Measurements from ENCODE around the gene NEO1. TPM values are rescaled to one million over a fixed set of nuclear protein-coding genes. Genes with fewer than 3 reads are reported as not detected.

Gene NEO1
- total RNA-seq, 1 experiment from 2014 or later = 41.8 TPM

- no peak overlapping the region for H3K23ac ChIP-seq (ENCODE audit: insufficient read length, low read depth, low read length)
- H3K79me2 ChIP-seq (ENCODE audit: insufficient read depth, low read length) = no peaks in the 10 kb centered on the region; the same call in 1 of the 2 replicates
- Mint-ChIP-seq H3K27ac (no peak overlapping the region), H3K27me3 (ENCODE audit: low read depth) (no peaks in the 10 kb centered on the region), H3K36me3 (ENCODE audit: insufficient read depth in 1 of 3, low read depth in 3 of 3) (no peaks in the 10 kb centered on the region), H3K4me3 (no peak overlapping the region), H3K9me3 (no peaks in the 10 kb centered on the region), H3K4me1 (peaks cover 5 to 9% of the 10 kb centered on the region in 2 experiments; a peak in 3 of 4 replicates)
- no peak overlapping the region for H3K4ac ChIP-seq (ENCODE audit: low read depth, low read length)
- no peaks in the 10 kb centered on the region for H4K20me1 ChIP-seq (ENCODE audit: control insufficient read depth, insufficient read depth, insufficient read length)
- H3K9me3 ChIP-seq (ENCODE audit: control insufficient read depth, low read depth, low read length) = no peaks in the 10 kb centered on the region
- H3K18ac ChIP-seq (ENCODE audit: insufficient read length, low read depth, low read length) = no peak overlapping the region
- no peak overlapping the region for H3K27ac ChIP-seq (ENCODE audit: insufficient read length, low read depth, low read length)
- H3K4me2 ChIP-seq (ENCODE audit: insufficient read depth, insufficient read length, low read length) = no peak overlapping the region
- H4K5ac ChIP-seq (ENCODE audit: insufficient read length, low read depth, low read length) = no peak overlapping the region
- no peak overlapping the region for H2BK12ac ChIP-seq (ENCODE audit: insufficient read length, low read depth, low read length)
- H4K91ac ChIP-seq (ENCODE audit: insufficient read length, low read depth, low read length) = no peak overlapping the region
- H3K14ac ChIP-seq (ENCODE audit: insufficient read depth, low read length) = no peak overlapping the region
- WGBS (ENCODE audit: extremely low coverage, insufficient read length, low lambda C conversion rate) = no CpG with 5 or more reads among the region's 2 CpGs
- H3T11ph ChIP-seq (ENCODE audit: low read length) = no peak overlapping the region
- no peak overlapping the region for H2BK120ac ChIP-seq (ENCODE audit: low read depth, low read length, poor library complexity, severe bottlenecking)
- H3K9ac ChIP-seq (ENCODE audit: extremely low read depth, insufficient read length, low read length) = no peak overlapping the region
- no peak for DNase-seq
- H2BK15ac ChIP-seq (ENCODE audit: low read depth, low read length) = no peak overlapping the region
- H2AK5ac ChIP-seq (ENCODE audit: insufficient read length, low read length) = no peak overlapping the region
- no peak overlapping the region for H2BK5ac ChIP-seq (ENCODE audit: insufficient read length, low read length)
- TF ChIP-seq CTCF (conservative IDR thresholded peaks at IDR 0.05) = no peak
- no peak overlapping the region for H2AFZ ChIP-seq (ENCODE audit: low read length)
- no peaks in the 10 kb centered on the region for H3K27me3 ChIP-seq (ENCODE audit: insufficient read depth, low read length)
- H4K8ac ChIP-seq (replicated peaks; ENCODE audit: insufficient read length, low read depth, low read length) = no peak overlapping the region
- no peak overlapping the region for H2BK20ac ChIP-seq (ENCODE audit: low read depth, low read length, poor library complexity, severe bottlenecking)
- no peaks in the 10 kb centered on the region for H3K4me1 ChIP-seq (ENCODE audit: insufficient read depth, low read length)
- no peaks in the 10 kb centered on the region for H3K23me2 ChIP-seq (ENCODE audit: insufficient read length, low read depth, low read length, poor library complexity, severe bottlenecking)
- H3K79me1 ChIP-seq (ENCODE audit: insufficient read depth, low read depth, low read length, poor library complexity, severe bottlenecking) = peaks cover 6% of the 10 kb centered on the region
- no peak overlapping the region for H3K56ac ChIP-seq (ENCODE audit: insufficient read length, low read depth, low read length)
Measured at GRCh38 chr15:73065114-73065513, 12.9 kb downstream of the NEO1 start.

Data from H9 (cell line).